GM21825 (cell line): ENCODE data around the gene CBX8.

ENCODE experiments used
- ATAC-seq: cut with Tn5 transposase; IDR thresholded peaks from one replicate; pipeline ENCODE4 v1.9.1; 2021; ENCODE audit warnings: mild to moderate bottlenecking, moderate library complexity; ENCODE audit not compliant: unreplicated experiment

Gene CBX8

DNA sequence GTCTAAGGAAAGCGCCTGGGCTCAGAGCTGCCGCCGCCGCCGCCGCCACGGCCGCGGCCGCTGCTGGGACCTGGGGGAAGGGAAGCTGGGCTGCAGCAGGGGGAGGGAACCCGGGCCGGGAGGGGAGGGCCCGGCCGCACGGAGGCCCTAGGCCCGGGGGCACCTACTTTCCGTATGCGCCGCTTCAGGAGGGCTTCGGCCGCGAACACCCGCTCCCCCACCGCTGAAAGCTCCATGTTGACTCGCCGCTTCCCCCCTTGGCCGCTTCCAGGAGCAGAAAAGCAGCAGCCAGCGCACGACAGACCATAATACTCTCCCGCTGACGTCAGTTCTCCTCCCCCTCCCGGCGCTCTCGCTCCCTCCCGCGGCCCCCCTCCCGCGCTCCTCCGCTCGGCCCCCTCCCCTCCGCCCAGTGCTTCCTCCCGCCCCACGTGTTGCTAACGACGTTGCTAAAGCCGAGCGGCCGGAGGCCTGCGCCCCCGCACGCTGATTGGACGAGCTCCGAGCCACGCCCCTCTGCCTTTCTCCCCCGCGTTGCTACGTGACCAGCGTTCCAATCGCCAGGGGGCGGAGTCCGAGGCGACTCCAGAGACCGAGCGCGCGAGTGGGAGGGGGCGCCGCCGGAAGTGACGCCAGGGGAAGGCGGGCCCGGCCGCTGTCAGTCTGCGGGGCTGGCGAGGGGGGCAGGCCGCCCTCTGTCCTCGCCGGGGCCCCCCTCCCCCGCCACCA is at the start of gene CBX8:
Gene CBX8, minus strand, starts transcription at position 315 of the 729 bp plus-strand sequence. Its CDS starts 79 bp downstream, at position 236.
- peak; percentile 83 for ATAC-seq

DNA sequence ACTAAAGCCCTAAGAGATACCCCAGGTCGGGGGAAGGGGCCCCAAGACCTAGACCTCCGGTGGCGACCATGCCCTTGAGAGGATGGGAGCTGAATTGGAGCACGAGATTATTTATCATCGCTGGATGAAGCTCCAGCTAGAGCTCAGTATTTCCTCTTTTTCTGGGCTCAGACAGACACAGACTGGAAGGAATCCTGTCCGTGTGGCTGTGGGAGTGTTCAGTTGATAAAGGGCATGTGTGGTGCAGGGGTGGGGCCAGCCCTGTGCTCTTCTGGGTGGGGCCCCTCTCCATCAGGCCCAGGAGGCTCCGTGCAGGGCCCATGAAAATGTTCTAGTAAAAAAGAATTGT is 48.7 kb upstream of the CBX8 start:
- ATAC-seq: no peak

DNA sequence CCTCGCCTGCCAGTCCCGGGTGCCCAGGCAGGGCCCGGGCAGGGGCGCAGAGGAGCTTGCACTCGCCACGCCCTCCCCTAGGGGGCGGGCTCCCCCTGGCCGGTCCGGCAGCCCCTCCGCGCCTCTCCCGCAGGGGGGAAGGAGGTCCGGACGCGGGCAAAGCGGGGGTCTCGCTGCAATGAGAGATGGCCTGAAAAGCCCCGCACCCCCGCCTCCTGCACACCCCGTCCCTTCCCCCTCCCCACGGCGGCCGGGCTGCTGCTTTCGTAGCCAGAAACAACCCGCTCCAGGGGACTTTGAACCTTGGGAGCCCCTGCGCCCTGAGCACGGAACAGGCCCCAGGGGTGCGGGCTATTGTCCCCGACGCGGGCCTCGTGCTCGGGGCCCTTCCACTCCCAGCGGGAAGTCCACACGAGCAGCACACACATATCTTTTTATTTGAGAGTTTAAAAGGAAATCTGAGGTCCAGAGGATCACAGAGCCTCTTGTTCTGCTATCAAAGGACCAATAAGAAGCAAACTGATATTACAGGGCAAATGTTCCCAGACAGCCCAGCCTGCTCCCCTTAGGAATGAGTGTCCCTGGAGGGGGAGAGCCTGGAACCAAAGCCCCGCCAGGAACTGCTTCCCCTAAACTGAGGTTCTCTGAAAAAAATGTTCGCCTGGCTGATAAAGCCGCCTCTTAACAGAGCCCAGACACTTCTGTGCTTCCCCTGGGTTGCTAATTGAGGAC is 48.2 kb upstream of the CBX8 start:
- ATAC-seq: no peak

DNA sequence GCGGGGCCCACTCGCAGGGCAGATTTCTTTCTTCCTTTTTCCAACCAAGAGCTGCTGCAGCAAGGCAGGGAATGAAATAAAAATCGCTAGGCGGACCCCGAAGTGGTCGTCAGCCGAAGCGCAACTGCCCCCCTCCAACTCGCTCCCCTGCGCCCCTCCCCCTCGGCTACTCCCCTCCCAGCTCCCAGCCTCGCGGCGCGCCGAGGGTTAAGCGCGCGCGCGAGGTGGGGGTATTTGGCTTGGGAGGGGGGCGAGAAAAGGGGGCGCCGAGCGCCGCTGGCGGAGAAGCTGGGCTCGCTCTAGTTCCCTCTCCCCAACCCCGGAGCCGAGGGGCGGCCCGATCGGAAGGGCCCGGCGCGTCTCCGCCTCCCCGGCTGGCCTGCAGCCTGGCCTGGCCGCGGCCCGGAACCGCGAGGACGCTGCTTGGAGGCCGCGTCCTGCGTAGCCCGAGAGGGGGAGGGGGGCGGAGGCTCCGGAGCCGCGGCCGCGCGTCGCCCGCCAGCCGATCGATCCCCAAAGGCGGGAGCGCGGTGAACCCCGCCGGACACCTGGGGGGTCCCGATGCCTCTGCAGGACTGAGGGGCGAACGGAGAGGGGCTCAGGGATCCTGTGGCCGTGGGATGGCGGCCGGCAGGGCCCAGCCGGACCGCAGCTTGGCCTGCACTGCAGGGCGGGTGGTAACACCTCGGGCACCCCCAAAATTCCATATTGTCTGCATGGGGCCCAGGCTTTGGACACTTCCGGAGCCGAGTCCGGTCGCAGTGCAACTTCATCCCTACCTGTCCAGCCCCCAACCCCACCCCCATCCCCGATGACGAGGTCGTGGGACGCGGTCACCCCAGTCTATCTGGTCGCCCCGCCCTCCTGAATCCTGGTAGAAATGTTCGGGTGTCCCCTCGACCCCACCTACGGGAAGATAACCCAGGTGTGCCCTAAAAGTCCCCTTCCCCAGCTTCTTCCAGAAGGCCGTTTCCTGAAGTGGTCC is 47.2 kb upstream of the CBX8 start:
- no peak for ATAC-seq

DNA sequence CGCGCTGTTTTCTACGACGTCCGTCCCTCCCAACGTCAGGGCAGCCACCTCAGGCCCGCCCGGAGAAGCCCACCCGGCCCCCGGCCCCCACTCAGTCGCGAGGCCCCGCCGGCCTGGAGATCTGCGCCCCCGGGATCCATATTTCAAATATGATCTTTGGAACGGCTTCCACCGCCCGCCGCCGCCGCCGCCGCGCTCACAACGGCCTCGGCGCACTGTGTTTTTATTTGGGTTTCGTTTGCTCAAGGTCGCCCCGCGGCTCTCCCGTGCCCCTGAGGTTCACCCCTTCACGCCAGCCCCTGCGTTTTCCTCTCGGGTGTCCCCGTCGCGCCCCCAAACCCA is 46.6 kb upstream of the CBX8 start:
- no peak for ATAC-seq

DNA sequence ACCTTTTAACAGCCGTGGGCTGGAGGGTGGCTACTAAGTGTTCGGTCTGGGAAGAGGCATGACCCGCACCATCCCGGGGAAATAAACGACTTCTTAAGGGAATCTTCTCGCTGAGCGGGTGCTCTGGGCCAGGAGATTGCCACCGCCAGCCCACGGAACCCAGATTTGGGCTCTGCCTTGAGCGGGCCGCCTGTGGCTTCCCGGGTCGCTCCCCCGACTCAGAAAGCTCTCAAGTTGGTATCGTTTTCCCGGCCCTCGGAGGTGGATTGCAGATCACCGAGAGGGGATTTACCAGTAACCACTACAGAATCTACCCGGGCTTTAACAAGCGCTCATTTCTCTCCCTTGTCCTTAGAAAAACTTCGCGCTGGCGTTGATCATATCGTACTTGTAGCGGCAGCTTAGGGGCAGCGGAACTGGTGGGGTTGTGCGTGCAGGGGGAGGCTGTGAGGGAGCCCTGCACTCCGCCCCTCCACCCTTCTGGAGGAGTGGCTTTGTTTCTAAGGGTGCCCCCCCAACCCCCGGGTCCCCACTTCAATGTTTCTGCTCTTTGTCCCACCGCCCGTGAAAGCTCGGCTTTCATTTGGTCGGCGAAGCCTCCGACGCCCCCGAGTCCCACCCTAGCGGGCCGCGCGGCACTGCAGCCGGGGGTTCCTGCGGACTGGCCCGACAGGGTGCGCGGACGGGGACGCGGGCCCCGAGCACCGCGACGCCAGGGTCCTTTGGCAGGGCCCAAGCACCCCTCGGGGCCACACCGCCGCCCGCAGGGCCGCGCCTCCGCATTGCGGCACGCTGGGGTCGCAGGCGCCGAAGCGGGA is 46.0 kb upstream of the CBX8 start:
- ATAC-seq: no peak

DNA sequence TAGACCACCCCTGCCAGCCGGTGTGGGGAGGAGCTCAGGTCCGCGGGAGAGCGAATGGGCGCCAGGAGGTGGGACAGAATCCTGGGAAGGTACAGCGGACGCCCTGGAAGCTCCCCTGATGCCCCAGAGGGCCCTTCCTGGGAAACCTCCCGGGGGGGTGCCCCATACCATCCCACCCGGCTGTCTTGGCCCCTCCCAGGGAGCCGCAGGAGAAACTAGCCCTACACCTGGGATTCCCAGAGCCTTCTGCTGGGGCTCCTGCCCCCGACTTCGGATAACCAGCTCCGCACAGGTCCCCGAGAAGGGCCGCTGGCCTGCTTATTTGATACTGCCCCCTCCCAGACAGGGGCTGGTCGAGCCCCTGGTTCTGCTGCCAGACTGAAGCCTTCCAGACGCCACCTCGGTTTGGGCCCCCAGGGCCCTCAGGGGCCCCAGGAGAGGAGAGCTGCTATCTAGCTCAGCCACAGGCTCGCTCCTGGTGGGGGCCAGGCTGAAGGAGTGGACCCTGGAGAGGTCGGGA is 45.3 kb upstream of the CBX8 start:
- no peak for ATAC-seq

DNA sequence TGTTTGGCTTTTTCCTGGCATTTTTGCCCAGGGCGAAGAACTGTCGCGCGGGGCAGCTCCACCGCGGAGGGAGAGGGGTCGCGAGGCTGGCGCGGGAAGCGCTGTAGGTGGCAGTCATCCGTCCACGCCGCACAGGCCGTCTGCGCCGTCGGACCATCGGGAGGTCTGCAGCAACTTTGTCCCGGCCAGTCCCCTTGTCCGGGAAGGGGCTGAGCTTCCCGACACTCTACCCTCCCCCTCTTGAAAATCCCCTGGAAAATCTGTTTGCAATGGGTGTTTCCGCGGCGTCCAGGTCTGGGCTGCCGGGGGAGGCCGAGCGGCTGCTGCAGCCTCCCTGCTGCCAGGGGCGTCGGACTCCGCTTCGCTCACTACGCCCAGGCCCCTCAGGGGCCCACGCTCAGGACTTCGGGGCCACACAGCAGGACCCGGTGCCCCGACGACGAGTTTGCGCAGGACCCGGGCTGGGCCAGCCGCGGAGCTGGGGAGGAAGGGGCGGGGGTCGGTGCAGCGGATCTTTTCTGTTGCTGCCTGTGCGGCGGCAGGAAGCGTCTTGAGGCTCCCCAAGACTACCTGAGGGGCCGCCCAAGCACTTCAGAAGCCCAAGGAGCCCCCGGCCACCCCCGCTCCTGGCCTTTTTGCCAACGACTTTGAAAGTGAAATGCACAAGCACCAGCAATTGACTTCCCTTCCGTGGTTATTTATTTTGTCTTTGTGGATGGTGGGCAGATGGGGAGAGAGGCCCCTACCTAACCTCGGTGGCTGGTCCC is 44.7 kb upstream of the CBX8 start:
- no peak for ATAC-seq

DNA sequence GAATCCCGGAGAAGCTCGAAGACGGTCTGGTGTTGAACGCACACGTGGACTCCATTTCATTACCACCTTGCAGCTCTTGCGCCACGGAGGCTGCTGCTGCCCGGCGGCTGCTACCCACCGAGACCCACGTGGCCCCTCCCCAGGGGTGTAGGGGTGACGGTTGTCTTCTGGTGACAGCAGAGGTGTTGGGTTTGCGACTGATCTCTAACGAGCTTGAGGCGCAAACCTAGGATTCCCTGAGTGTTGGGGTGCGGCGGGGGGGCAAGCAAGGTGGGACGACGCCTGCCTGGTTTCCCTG is 44.1 kb upstream of the CBX8 start:
- no peak for ATAC-seq

DNA sequence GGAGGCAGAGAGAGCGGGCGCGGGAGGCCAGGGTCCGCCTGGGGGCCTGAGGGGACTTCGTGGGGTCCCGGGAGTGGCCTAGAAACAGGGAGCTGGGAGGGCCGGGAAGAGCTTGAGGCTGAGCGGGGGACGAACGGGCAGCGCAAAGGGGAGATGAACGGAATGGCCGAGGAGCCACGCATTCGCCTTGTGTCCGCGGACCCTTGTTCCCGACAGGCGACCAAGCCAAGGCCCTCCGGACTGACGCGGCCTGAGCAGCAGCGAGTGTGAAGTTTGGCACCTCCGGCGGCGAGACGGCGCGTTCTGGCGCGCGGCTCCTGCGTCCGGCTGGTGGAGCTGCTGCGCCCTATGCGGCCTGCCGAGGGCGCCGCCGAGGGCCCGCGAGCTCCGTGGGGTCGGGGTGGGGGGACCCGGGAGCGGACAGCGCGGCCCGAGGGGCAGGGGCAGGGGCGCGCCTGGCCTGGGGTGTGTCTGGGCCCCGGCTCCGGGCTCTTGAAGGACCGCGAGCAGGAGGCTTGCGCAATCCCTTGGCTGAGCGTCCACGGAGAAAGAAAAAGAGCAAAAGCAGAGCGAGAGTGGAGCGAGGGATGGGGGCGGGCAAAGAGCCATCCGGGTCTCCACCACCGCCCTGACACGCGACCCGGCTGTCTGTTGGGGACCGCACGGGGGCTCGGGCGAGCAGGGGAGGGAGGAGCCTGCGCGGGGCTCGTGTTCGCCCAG is 43.6 kb upstream of the CBX8 start:
- no peak for ATAC-seq

DNA sequence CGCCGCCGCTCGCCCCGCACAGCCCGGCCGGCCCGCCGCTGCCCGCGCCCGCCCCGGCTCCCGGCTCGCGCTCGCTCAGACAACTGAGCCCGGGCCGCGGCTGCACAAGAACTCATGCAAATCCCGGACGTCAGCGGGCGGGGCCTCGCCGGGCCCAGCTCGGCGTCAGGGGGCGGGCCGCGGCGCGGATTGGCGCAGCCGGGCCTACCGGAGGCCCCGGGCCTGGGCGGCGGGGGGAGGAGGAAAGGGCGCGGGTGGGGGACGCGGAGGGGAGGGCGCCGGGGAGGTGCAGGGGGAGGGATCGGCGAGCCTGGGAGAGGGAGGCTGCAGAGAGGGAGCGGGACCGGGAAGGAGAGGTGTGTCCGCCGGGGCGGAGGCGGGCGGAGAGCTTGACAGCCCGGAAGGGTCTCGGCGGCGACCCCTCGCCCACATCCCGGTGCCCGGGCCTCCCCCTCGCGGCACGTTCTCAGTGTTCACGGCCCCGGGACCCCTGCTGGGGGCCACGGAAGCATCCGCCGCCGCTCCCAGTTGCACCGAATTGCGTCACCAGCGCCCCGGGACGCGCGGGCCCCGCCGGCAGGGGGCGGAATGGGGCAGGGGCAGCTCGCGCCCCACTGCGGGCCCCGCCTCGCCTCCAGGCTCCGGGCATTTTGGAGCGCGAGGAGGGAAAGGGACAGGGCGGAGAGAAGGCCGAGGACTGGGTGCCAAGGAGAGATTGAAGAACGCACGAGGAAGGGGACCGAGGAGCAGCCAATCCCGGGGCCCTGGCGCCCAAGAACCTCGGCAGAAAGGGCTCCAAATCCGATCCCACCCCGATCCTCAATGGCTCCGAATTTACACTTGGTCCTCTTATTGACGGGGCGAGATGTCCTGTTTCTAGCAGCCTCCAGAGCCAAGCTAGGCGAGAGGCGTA is 42.7 kb upstream of the CBX8 start, which contains the start of gene CBX4:
Gene CBX4, minus strand, starts transcription at position 85 of the 913 bp plus-strand sequence. CDS start 189 bp downstream, outside the sequence.
- peak; percentile 48 for ATAC-seq

DNA sequence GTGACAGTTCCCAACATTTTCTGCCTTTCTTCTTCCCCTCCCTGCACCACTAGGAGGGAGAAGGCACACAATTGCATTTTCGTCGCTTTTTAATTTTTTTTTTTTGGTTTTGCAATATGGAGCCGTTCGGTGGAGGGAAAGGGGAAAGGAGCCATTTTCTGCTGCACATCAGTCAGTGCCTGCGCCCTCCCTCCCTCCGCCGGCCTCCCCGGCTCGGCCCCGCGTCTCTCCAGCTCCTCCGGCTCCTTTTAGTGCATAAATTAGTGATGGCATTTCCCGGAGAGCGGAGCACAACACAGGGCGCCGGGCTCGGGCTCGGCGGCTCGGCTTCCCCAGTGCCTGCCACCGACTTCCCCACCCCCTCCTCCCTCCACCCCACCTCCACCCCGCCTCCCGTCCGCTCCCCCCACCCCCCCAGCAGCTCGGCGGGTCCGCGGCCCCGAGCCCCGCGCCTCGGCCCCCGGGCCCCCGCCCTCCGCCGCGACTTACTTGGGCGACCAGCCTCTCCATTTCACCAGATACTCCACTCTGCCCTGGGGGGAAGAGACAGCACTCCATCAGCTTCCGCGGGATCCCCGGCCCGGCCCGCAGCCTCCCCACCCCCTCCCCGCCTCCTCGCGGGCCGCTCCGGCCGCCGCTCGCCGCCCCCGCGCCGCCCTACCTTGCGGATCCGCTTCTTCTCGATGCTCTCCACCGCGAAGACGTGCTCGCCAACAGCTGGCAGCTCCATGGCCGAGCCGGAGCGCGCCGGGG is 41.8 kb upstream of the CBX8 start:
- peak; percentile 4 for ATAC-seq

DNA sequence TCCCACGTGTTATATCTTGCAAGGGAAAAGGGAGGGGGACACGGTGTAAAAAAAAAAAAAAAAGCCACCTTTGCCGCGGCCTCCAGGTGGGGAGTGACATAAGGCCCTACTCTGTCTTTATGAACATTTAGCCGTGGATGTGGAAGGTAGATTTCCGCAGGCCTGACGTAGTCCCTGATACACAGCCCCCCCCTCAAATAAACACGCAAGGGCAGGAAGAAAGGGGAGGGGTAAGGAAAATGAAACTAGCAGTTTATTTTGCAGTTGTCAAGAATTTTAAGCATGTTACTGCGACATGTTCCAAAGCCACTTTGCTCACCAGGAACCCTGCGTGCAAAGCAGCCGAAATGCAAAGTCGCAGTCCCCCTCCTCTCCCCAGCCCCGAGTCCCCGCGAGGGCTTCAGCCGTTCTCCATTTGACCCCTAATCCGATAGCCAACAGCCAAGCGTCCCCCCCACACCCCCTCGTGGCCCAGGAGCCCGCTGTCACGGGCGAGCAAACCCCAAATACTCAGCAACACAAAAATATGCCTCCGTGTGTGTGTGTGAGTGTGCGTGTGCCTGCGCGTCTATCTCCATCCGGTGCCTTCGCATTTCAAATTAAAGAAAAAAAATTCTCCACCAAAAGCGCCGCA is 41.1 kb upstream of the CBX8 start:
- ATAC-seq: no peak

DNA sequence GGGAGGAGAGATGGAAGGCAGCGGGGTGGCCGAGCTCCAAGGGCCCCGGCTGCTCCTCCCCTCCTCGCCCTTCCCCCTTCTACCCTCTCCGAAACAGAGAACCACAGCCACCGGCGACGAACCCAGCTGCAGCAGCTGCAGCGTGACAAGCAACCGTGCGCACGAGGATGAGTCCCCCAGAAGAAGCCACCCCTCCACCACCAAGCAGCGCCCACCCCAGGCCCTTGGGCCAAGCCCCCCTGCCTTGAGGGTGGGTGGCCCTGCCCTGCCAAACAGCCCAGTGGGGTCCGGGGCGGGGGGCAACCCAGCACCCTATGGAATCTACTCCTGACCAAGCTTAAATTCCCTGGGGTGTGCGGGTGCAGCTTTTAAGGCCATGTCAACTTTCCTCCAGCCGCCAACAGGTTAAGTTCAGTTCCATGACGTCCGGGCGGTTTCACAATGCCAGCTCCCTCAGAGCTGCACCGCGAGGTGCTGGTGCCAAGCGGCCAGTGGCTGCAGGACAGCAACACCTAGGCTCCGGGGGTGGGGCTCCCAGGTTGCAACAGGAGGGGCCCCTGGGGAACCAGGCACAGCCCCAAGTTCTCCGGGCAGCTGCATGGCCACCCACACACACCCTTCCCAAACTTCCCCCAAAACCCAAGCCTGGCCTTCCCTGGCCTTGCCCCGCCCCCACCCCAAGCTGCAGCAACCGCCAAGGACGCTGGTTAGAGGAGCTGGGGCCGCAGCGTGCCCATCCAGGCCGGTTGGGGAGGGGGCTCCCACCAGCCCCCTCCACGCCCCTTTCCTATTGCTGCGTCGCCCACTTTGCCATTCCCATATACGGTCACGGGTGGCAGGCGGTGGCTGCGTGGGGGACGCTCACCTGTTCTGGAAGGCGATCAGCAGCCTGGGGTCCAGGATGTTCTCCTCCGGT is 40.4 kb upstream of the CBX8 start:
- no peak for ATAC-seq

DNA sequence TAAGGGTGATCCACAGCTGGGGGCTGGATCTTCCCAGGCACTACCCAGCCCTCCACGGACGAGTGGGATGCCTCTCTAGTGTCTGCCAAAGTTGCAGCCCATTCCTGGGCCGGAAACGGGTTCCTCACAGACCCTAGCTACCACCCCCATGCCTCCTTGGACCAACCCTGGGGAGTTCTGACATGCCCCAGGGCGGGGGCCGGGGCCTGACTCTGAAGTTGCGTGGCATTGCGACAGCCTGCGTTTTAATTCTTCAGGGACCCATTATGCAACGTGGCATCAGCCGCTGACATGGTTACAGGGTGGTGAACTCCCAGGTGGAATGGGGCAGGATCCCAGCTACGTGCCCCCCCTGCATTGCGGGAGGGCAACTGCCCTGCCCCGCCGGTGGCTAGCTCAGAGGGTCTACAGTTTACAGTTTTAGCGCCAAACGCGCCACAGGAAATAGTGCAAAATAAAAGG is 39.7 kb upstream of the CBX8 start:
- no peak for ATAC-seq
